NT2/D1 (cell line): ENCODE results near the gene CERS6.

Experiments used
- SUZ12 ChIP-seq: IDR thresholded peaks from 2 replicates; pipeline ENCODE4 v1.6.1; 2011; ENCODE audit not compliant: insufficient read length, insufficient read depth; ENCODE audit errors: extremely low read depth
- ZNF274 ChIP-seq: IDR thresholded peaks from 2 replicates; pipeline ENCODE4 v1.6.1; 2011; ENCODE audit warnings: mild to moderate bottlenecking, low read depth, low read length

GRCh38 chr2:168538534-168538933 lies 82.5 kb downstream of the CERS6 start:
- TF ChIP-seq SUZ12 (no peak), ZNF274 (no peak)
